ENCODE data around the gene TMEM117.

The TMEM117 gene

GRCh38 chr12:44436756-44437155 is 600.9 kb downstream of the TMEM117 start:
- Histone ChIP-seq H3K9me3 (no peaks in the 10 kb centered on the region), H3K4me3 (ENCODE audit: low read depth in 1 of 2, low read length in 1 of 2) (no peak overlapping the region), H3K36me3 (no peaks in the 10 kb centered on the region), H3K27ac (no peak overlapping the region), H3K4me1 (ENCODE audit: control insufficient read depth in 1 of 2, insufficient read depth in 1 of 2, low read depth in 1 of 2, low read length in 1 of 2) (no peaks in the 10 kb centered on the region), H3K27me3 (no peaks in the 10 kb centered on the region)
- TF ChIP-seq CTCF (IDR thresholded peaks at IDR 0.05): no peak
